OCI-LY7 (cell line): ENCODE results near the gene SAMD10. TPM values are rescaled to one million over a fixed set of nuclear protein-coding genes. Genes with fewer than 3 reads are reported as not detected.

Experiments
- BruUV-seq: library from RNA; stranded (reverse); fragments of 400-500 nt; replicated peaks from 2 replicates; lab custom pipeline; 2021; lab: Mats Ljungman, UMichigan
- CTCF ChIA-PET: fragments of 300-600 bp; sonication (Branson Sonifier 250); formaldehyde crosslinking; loops from one replicate; lab custom pipeline; 2022; ENCODE audit warnings: antibody characterized with exemption; ENCODE audit not compliant: unreplicated experiment; lab: Charles Lee
- POLR2A ChIA-PET: fragments of 300-600 bp; sonication (Branson Sonifier 250); formaldehyde crosslinking; loops from one replicate; lab custom pipeline; 2022; ENCODE audit warnings: antibody characterized with exemption; lab: Charles Lee
- DNase-seq: peaks from one replicate; pipeline ENCODE4 v3.0.0-alpha.2; 2015; ENCODE audit warnings: low spot score
- H2AFZ ChIP-seq: fragments of 200-600 bp; sonication (generic), shearing (Covaris generic); 2 replicates; pipeline ENCODE4 v1.6.1; 2014; ENCODE audit warnings: mild to moderate bottlenecking, antibody characterized with exemption, low read length, moderate library complexity
- H3K27ac ChIP-seq: fragments of 200-600 bp; sonication (generic); 2 replicates; pipeline ENCODE4 v1.5.1; 2014; ENCODE audit warnings: mixed run types, low read depth, mild to moderate bottlenecking, moderate library complexity, low read length, inconsistent platforms; ENCODE audit not compliant: poor library complexity, severe bottlenecking
- H3K36me3 ChIP-seq: fragments of 200-600 bp; sonication (generic); 2 replicates; pipeline ENCODE4 v1.6.1; 2014; ENCODE audit warnings: mild to moderate bottlenecking, antibody characterized with exemption, low read length, moderate library complexity, mixed read lengths; ENCODE audit not compliant: insufficient read depth
- H3K4me1 ChIP-seq: fragments of 200-600 bp; sonication (generic); 2 replicates; pipeline ENCODE4 v1.5.1; 2014; ENCODE audit warnings: mild to moderate bottlenecking, low read length; ENCODE audit not compliant: insufficient read depth, poor library complexity, severe bottlenecking
- H3K4me2 ChIP-seq: fragments of 200-600 bp; sonication (generic); 2 replicates; pipeline ENCODE4 v1.6.1; 2014; ENCODE audit warnings: mild to moderate bottlenecking, low read length
- H3K4me3 ChIP-seq: fragments of 200-600 bp; sonication (generic); 2 replicates; pipeline ENCODE4 v1.5.1; 2014; ENCODE audit warnings: mild to moderate bottlenecking, low read depth, low read length; ENCODE audit not compliant: poor library complexity, severe bottlenecking
- H3K79me2 ChIP-seq: fragments of 200-600 bp; sonication (generic); 2 replicates; pipeline ENCODE4 v1.6.1; 2016; ENCODE audit warnings: low read depth, mild to moderate bottlenecking, low read length, moderate library complexity, mixed read lengths; ENCODE audit not compliant: insufficient read depth
- H3K9me2 ChIP-seq: fragments of 200-600 bp; sonication (generic); 2 replicates; pipeline ENCODE4 v1.6.1; 2016; ENCODE audit warnings: mild to moderate bottlenecking, low read length, mixed read lengths; ENCODE audit not compliant: insufficient read depth
- H3K9me3 ChIP-seq: fragments of 200-600 bp; sonication (generic); 2 replicates; pipeline ENCODE4 v1.6.1; 2014; ENCODE audit warnings: mild to moderate bottlenecking, mixed run types, low read length, mixed read lengths
- H4K20me1 ChIP-seq: fragments of 200-600 bp; sonication (generic); 2 replicates; pipeline ENCODE4 v1.6.1; 2014; ENCODE audit warnings: mild to moderate bottlenecking, antibody characterized with exemption, low read length, moderate library complexity, mixed read lengths; ENCODE audit not compliant: insufficient read depth
- EZH2phosphoT487 ChIP-seq: fragments of 200-600 bp; sonication (generic); IDR thresholded peaks from 2 replicates; pipeline ENCODE4 v1.6.1; 2018; ENCODE audit warnings: low read depth, borderline replicate concordance, mild to moderate bottlenecking, mixed run types, antibody characterized with exemption, low read length, moderate library complexity, mixed read lengths
- intact Hi-C: fragments of 100-400 bp; cut with micrococcal nuclease; formaldehyde crosslinking; loops from one replicate; pipeline ENCODE4 v1.10.0; 2022; ENCODE audit not compliant: unreplicated experiment
- total RNA-seq, 2 experiments: library from RNA; depleted of rRNA in 1 of 2; stranded (reverse); fragments of >200 nt in 1 of 2; shearing (Covaris generic) in 1 of 2; gene quantifications; 2 replicates each; pipeline ENCODE4 v1.2.3, GENCODE V29; 2014 to 2022
- TF ChIP-seq, protein P1 (sequence below): fragments of 200-600 bp; sonication (generic); conservative IDR thresholded peaks from 2 replicates; pipeline ENCODE4 v1.5.1; 2014; ENCODE audit warnings: mild to moderate bottlenecking, antibody characterized with exemption, low read length, moderate library complexity, mixed read lengths

Gene SAMD10
- total RNA-seq, 2 experiments from 2014 or later = 11.9 to 12.0 TPM

- no TSS peak for BruUV-seq
- Histone ChIP-seq H3K9me3 (no peaks in the 10 kb centered on the region), H3K4me3 (no peak overlapping the region), H3K4me1 (peaks cover 6% of the 10 kb centered on the region), H3K79me2 (no peaks in the 10 kb centered on the region), H3K27ac (no peak overlapping the region), H3K36me3 (no peaks in the 10 kb centered on the region), H2AFZ (no peak overlapping the region), H3K4me2 (no peak overlapping the region), H3K9me2 (no peaks in the 10 kb centered on the region), H4K20me1 (no peaks in the 10 kb centered on the region)
- CTCF ChIA-PET = no interaction called here
- DNase-seq = no peak
- POLR2A ChIA-PET = no interaction called here
- intact Hi-C loops = no loop called here
- no peak for TF ChIP-seq EZH2phosphoT487
- TF ChIP-seq, protein P1, sequence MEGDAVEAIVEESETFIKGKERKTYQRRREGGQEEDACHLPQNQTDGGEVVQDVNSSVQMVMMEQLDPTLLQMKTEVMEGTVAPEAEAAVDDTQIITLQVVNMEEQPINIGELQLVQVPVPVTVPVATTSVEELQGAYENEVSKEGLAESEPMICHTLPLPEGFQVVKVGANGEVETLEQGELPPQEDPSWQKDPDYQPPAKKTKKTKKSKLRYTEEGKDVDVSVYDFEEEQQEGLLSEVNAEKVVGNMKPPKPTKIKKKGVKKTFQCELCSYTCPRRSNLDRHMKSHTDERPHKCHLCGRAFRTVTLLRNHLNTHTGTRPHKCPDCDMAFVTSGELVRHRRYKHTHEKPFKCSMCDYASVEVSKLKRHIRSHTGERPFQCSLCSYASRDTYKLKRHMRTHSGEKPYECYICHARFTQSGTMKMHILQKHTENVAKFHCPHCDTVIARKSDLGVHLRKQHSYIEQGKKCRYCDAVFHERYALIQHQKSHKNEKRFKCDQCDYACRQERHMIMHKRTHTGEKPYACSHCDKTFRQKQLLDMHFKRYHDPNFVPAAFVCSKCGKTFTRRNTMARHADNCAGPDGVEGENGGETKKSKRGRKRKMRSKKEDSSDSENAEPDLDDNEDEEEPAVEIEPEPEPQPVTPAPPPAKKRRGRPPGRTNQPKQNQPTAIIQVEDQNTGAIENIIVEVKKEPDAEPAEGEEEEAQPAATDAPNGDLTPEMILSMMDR = no peak
Measured at GRCh38 chr20:63964412-63964811, 15.0 kb downstream of the SAMD10 start.

DNA sequence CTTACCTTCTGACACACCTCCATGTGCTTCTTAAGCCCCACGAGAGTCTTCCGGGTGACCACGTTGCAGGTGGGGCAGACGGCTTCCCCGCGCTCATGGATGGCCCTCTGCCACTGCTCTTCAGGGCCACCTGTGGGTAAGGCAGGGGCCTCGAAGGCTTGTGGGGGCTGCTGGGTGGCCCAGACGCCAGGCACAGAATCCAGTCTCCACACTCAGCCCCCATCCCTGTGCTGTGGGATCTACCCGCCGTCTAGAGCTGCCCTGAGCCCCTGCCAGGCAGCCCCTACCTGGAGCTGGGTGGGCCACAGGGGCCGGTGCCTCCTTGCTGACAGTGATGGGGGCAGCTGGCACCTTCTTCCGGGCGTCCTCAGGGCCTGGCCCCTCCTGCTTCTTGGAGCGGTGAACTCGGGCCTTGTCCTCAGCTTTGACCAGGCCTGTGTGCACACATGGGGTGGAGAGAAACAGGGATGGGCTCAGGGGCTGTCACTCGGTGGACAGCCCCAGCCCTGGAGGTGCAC lies 15.6 kb downstream of the SAMD10 start:
- H3K36me3 ChIP-seq = no peaks in the 10 kb centered on the region
- CTCF ChIA-PET = no interaction called here
- intact Hi-C loops = no loop called here

GRCh38 chr20:63963348-63963741 lies 16.1 kb downstream of the SAMD10 start:
- Histone ChIP-seq H2AFZ (no peak overlapping the region), H3K4me3 (no peak overlapping the region), H3K9me2 (no peaks in the 10 kb centered on the region), H4K20me1 (no peaks in the 10 kb centered on the region), H3K9me3 (no peaks in the 10 kb centered on the region), H3K4me1 (peaks cover 3% of the 10 kb centered on the region), H3K79me2 (no peaks in the 10 kb centered on the region), H3K4me2 (no peak overlapping the region), H3K36me3 (no peaks in the 10 kb centered on the region), H3K27ac (no peak overlapping the region)
- intact Hi-C loops = no loop called here
- no TSS peak for BruUV-seq
- CTCF ChIA-PET = no interaction called here
- TF ChIP-seq, protein P1 = no peak
- TF ChIP-seq EZH2phosphoT487 = no peak
- POLR2A ChIA-PET = no interaction called here
- no peak for DNase-seq

More for the DNA sequence above, 15.6 kb downstream of the SAMD10 start:
- Histone ChIP-seq H2AFZ (no peak overlapping the region), H3K4me1 (peaks cover 4% of the 10 kb centered on the region), H3K9me2 (no peaks in the 10 kb centered on the region), H3K4me2 (no peak overlapping the region), H3K79me2 (no peaks in the 10 kb centered on the region), H3K9me3 (no peaks in the 10 kb centered on the region), H4K20me1 (no peaks in the 10 kb centered on the region), H3K27ac (no peak overlapping the region), H3K4me3 (no peak overlapping the region)
- POLR2A ChIA-PET = no interaction called here
- no TSS peak for BruUV-seq
- no peak for TF ChIP-seq EZH2phosphoT487
- TF ChIP-seq, protein P1 = no peak
- no peak for DNase-seq
